Panc1 (cell line): ENCODE measurements around the gene IVNS1ABP.

ENCODE experiments used
- POLR2AphosphoS5 ChIP-seq: IDR thresholded peaks from 2 replicates; pipeline ENCODE4 v1.6.1; 2012; ENCODE audit warnings: mild to moderate bottlenecking, low read depth, low read length, moderate library complexity
- TF ChIP-seq, protein P1 (sequence below): fragments of 450-650 bp; IDR thresholded peaks from 2 replicates; pipeline ENCODE4 v1.5.1; 2017; ENCODE audit warnings: mild to moderate bottlenecking
- TF ChIP-seq, protein P2 (sequence below), 2 experiments: IDR thresholded peaks; 2 replicates each; pipeline ENCODE4 v1.6.1; 2011 to 2012; ENCODE audit warnings: low read depth in 2 of 2, control low read depth in 1 of 2, low read length in 1 of 2, mild to moderate bottlenecking in 1 of 2, moderate library complexity in 1 of 2; ENCODE audit not compliant: insufficient read depth in 1 of 2

DNA sequence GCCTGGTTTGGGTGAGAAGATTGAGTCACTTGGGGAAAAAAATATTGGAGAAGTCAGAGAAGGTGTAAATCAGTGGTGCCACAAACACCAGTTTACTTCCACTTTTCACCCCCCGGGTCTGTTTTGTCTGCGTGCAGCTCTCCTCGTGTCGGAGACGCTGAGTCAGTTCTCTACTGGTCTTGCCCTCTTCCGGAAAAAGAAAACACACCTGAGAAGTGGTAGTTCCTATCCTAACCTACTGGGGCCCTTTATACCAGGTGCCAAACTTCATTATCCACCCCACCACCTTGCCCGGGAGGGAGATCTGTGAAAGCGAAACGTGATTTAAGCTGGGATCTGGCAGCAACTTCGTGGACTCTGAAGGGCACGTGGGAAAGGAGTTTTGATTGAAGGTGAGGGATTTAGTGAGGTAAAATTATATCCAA lies 855 bp upstream of the IVNS1ABP start:
- TF ChIP-seq, protein P1, sequence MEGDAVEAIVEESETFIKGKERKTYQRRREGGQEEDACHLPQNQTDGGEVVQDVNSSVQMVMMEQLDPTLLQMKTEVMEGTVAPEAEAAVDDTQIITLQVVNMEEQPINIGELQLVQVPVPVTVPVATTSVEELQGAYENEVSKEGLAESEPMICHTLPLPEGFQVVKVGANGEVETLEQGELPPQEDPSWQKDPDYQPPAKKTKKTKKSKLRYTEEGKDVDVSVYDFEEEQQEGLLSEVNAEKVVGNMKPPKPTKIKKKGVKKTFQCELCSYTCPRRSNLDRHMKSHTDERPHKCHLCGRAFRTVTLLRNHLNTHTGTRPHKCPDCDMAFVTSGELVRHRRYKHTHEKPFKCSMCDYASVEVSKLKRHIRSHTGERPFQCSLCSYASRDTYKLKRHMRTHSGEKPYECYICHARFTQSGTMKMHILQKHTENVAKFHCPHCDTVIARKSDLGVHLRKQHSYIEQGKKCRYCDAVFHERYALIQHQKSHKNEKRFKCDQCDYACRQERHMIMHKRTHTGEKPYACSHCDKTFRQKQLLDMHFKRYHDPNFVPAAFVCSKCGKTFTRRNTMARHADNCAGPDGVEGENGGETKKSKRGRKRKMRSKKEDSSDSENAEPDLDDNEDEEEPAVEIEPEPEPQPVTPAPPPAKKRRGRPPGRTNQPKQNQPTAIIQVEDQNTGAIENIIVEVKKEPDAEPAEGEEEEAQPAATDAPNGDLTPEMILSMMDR: no peak
- TF ChIP-seq, protein P2, sequence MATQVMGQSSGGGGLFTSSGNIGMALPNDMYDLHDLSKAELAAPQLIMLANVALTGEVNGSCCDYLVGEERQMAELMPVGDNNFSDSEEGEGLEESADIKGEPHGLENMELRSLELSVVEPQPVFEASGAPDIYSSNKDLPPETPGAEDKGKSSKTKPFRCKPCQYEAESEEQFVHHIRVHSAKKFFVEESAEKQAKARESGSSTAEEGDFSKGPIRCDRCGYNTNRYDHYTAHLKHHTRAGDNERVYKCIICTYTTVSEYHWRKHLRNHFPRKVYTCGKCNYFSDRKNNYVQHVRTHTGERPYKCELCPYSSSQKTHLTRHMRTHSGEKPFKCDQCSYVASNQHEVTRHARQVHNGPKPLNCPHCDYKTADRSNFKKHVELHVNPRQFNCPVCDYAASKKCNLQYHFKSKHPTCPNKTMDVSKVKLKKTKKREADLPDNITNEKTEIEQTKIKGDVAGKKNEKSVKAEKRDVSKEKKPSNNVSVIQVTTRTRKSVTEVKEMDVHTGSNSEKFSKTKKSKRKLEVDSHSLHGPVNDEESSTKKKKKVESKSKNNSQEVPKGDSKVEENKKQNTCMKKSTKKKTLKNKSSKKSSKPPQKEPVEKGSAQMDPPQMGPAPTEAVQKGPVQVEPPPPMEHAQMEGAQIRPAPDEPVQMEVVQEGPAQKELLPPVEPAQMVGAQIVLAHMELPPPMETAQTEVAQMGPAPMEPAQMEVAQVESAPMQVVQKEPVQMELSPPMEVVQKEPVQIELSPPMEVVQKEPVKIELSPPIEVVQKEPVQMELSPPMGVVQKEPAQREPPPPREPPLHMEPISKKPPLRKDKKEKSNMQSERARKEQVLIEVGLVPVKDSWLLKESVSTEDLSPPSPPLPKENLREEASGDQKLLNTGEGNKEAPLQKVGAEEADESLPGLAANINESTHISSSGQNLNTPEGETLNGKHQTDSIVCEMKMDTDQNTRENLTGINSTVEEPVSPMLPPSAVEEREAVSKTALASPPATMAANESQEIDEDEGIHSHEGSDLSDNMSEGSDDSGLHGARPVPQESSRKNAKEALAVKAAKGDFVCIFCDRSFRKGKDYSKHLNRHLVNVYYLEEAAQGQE (IDR thresholded peaks at IDR 0.05; ENCODE audit: insufficient read depth in 1 of 2, low read depth in 2 of 2, low read length in 1 of 2): no peak
- no peak for TF ChIP-seq POLR2AphosphoS5
